Measurements from ENCODE around the gene MAPKAP1.

Gene MAPKAP1

GRCh38 chr9:125472926-125473701, 233.9 kb downstream of the MAPKAP1 start:
- DNase-seq: no peak

- no peak for DNase-seq
Measured at GRCh38 chr9:125472562-125472925, 234.5 kb downstream of the MAPKAP1 start.

GRCh38 chr9:125470767-125471580, 236.0 kb downstream of the MAPKAP1 start:
- DNase-seq: no peak

- no peak for DNase-seq
Measured at GRCh38 chr9:125470189-125470588, 236.8 kb downstream of the MAPKAP1 start.

- DNase-seq: no peak
Measured at GRCh38 chr9:125468646-125469045, 238.4 kb downstream of the MAPKAP1 start.

GRCh38 chr9:125467116-125467740, 239.8 kb downstream of the MAPKAP1 start:
- DNase-seq: no peak

GRCh38 chr9:125466411-125466810, 240.6 kb downstream of the MAPKAP1 start:
- no peak for DNase-seq

GRCh38 chr9:125464591-125465385, 242.2 kb downstream of the MAPKAP1 start:
- DNase-seq: no peak

GRCh38 chr9:125463926-125464325, 243.1 kb downstream of the MAPKAP1 start:
- no peak for DNase-seq

GRCh38 chr9:125462861-125463291, 244.1 kb downstream of the MAPKAP1 start:
- no peak for DNase-seq

GRCh38 chr9:125461636-125462190, 245.3 kb downstream of the MAPKAP1 start:
- no peak for DNase-seq

- DNase-seq: no peak
Measured at GRCh38 chr9:125460883-125461635, 245.9 kb downstream of the MAPKAP1 start.

GRCh38 chr9:125460346-125460745, 246.7 kb downstream of the MAPKAP1 start:
- DNase-seq: no peak

GRCh38 chr9:125457357-125457756, 249.7 kb downstream of the MAPKAP1 start:
- no peak for DNase-seq

GRCh38 chr9:125455876-125456275, 251.1 kb downstream of the MAPKAP1 start:
- DNase-seq: no peak

GRCh38 chr9:125455132-125455531, 251.9 kb downstream of the MAPKAP1 start:
- DNase-seq: no peak

GRCh38 chr9:125447202-125447802, 259.7 kb downstream of the MAPKAP1 start:
- no peak for DNase-seq

GRCh38 chr9:125446561-125447094, 260.4 kb downstream of the MAPKAP1 start:
- DNase-seq: no peak

- DNase-seq: no peak
Measured at GRCh38 chr9:125444956-125445506, 262.0 kb downstream of the MAPKAP1 start.

GRCh38 chr9:125444166-125444565, 262.8 kb downstream of the MAPKAP1 start:
- no peak for DNase-seq

GRCh38 chr9:125443367-125443766, 263.6 kb downstream of the MAPKAP1 start:
- DNase-seq: no peak

Measured in stimulated activated CD4-positive, alpha-beta T cell treated with anti-CD3 and anti-CD28 coated beads, Interleukin-2, amount 100 ng/mL, for 24 hours (primary cell).